ENCODE data around the gene ALPK1. TPM values are rescaled to one million over a fixed set of nuclear protein-coding genes. Genes with fewer than 3 reads are reported as not detected.

The ALPK1 gene
- total RNA-seq, 1 donor from 2014 or later, result 5.5 TPM

GRCh38 chr4:112377171-112377570 lies 80.0 kb downstream of the ALPK1 start:
- TF ChIP-seq, protein P1, sequence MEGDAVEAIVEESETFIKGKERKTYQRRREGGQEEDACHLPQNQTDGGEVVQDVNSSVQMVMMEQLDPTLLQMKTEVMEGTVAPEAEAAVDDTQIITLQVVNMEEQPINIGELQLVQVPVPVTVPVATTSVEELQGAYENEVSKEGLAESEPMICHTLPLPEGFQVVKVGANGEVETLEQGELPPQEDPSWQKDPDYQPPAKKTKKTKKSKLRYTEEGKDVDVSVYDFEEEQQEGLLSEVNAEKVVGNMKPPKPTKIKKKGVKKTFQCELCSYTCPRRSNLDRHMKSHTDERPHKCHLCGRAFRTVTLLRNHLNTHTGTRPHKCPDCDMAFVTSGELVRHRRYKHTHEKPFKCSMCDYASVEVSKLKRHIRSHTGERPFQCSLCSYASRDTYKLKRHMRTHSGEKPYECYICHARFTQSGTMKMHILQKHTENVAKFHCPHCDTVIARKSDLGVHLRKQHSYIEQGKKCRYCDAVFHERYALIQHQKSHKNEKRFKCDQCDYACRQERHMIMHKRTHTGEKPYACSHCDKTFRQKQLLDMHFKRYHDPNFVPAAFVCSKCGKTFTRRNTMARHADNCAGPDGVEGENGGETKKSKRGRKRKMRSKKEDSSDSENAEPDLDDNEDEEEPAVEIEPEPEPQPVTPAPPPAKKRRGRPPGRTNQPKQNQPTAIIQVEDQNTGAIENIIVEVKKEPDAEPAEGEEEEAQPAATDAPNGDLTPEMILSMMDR (conservative IDR thresholded peaks at IDR 0.05; ENCODE audit: low read depth, low read length), result no peak
- H3K4me3 ChIP-seq (ENCODE audit: low read depth, low read length), result no peak overlapping the region
- no peak for DNase-seq (ENCODE audit: low read depth)

GRCh38 chr4:112377594-112378242 lies 80.5 kb downstream of the ALPK1 start:
- no peak for DNase-seq (ENCODE audit: low read depth)
- H3K4me3 ChIP-seq (ENCODE audit: low read depth, low read length), result no peak overlapping the region
- TF ChIP-seq, protein P1 (conservative IDR thresholded peaks at IDR 0.05; ENCODE audit: low read depth, low read length), result no peak

- DNase-seq (ENCODE audit: low read depth), result no peak
- no peak overlapping the region for H3K4me3 ChIP-seq (ENCODE audit: low read depth, low read length)
- TF ChIP-seq, protein P1 (conservative IDR thresholded peaks at IDR 0.05; ENCODE audit: low read depth, low read length), result no peak
Observed at GRCh38 chr4:112378243-112378620, 81.1 kb downstream of the ALPK1 start.

DNA sequence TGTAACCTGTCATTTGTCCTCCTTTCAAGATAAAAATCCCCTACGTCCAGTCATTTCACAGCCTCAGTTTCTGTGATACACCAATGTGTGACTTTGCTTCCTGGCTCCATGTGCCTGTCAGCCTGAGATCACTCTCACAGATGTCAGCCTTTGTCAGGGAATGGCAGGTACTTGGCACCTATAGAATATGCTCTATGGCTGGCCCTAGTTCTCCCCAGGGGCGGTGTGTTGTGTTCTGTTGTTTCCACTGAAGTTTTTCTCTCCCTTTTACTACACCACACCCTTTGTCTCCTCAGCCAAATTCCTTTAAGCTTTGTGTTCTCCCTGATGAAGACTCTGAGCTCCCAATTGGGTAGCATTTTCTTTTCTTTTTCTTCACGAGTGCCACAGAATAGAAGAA lies 81.7 kb downstream of the ALPK1 start:
- TF ChIP-seq, protein P1 (conservative IDR thresholded peaks at IDR 0.05; ENCODE audit: low read depth, low read length), result no peak
- H3K4me3 ChIP-seq (ENCODE audit: low read depth, low read length), result no peak overlapping the region
- DNase-seq (ENCODE audit: low read depth), result no peak

- TF ChIP-seq, protein P1 (conservative IDR thresholded peaks at IDR 0.05; ENCODE audit: low read depth, low read length), result no peak
- DNase-seq (ENCODE audit: low read depth), result no peak
- H3K4me3 ChIP-seq (ENCODE audit: low read depth, low read length), result no peak overlapping the region
Observed at GRCh38 chr4:112379306-112379705, 82.1 kb downstream of the ALPK1 start.

DNA sequence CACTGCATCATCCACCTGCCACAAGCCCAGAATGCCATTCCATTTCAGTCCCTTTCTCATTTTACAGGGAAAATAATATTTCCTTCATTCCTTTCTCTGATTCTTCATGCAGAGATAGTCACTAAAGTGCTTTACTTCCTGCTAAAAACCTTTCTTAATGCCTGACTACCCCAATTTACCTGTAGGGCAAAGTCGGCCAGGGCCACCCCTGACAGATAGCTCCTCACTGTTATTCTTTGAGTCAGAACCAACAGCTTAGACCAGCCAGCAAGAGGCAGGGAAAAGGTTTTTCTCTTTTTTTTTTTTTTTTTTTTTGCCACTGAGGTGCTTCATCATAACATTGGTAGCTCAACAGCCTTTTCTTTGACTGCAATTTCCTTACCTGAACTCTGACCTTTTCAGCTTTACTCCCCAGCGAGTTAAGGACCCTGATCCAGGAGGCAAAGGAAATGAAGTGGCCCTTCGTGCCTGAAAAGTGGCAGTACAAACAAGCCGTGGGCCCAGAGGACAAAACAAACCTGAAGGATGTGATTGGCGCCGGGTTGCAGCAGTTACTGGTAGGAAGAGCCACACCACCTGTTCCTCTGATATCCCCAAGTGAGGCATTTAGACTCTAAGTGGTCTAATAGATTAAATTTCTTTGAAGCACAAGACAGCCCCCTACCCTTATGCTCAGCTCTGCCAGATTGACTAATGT lies 85.0 kb downstream of the ALPK1 start:
- TF ChIP-seq, protein P1 (conservative IDR thresholded peaks at IDR 0.05; ENCODE audit: low read depth, low read length), result no peak

GRCh38 chr4:112386071-112386470 lies 88.9 kb downstream of the ALPK1 start:
- no peak for DNase-seq (ENCODE audit: low read depth)
- H3K4me3 ChIP-seq (ENCODE audit: low read depth, low read length), result no peak overlapping the region
- TF ChIP-seq, protein P1 (conservative IDR thresholded peaks at IDR 0.05; ENCODE audit: low read depth, low read length), result no peak

More for the DNA sequence above, 85.0 kb downstream of the ALPK1 start:
- H3K4me3 ChIP-seq (ENCODE audit: low read depth, low read length), result no peak overlapping the region
- DNase-seq (ENCODE audit: low read depth), result no peak

Data from epithelial cell of proximal tubule (primary cell).